GM12878 (cell line): Measurements from ENCODE around the gene ZNF618. TPM values are rescaled to one million over a fixed set of nuclear protein-coding genes. Genes with fewer than 3 reads are reported as not detected.

Experiments used
- ATAC-seq: fragments of 200-7000 bp; cut with Tn5 transposase; 3 replicates; pipeline ENCODE4 v1.9.1; 2020; ENCODE audit warnings: mild to moderate bottlenecking, moderate library complexity
- BruUV-seq: library from RNA; stranded (reverse); fragments of 400-500 nt; replicated peaks from 2 replicates; lab custom pipeline; 2021; lab: Mats Ljungman, UMichigan
- CTCF ChIA-PET: fragments of 300-600 bp; sonication (Branson Sonifier 250); formaldehyde crosslinking; extraction: SDS; loops from one replicate; lab custom pipeline; 2021; ENCODE audit warnings: inconsistent platforms; lab: Yijun Ruan, JAX
- POLR2A ChIA-PET: fragments of 350-600 bp; formaldehyde crosslinking; extraction: SDS; loops from one replicate; lab custom pipeline; 2021; ENCODE audit warnings: inconsistent platforms; lab: Charles Lee
- RAD21 ChIA-PET: fragments of 300-600 bp; sonication (Branson Sonifier 250); formaldehyde crosslinking; loops from one replicate; lab custom pipeline; 2023; ENCODE audit warnings: antibody characterized with exemption; ENCODE audit not compliant: unreplicated experiment; lab: Charles Lee
- SMC1A ChIA-PET: fragments of 300-600 bp; sonication (Branson Sonifier 250); formaldehyde crosslinking; loops from one replicate; lab custom pipeline; 2023; ENCODE audit not compliant: unreplicated experiment, uncharacterized antibody; lab: Charles Lee
- DNase-seq: peaks from one replicate; pipeline ENCODE4 v3.0.0-alpha.2; 2011; ENCODE audit warnings: low read depth, low spot score
- FAIRE-seq: peaks from 3 replicates; lab custom pipeline; 2011; peaks lifted over from hg19 to GRCh38; lab: Jason Lieb, UNC
- H2AFZ ChIP-seq: 2 replicates; pipeline ENCODE4 v1.6.0; 2011; ENCODE audit warnings: low read depth, low read length, control low read depth; ENCODE audit not compliant: control insufficient read depth
- H3K27ac ChIP-seq: 2 replicates; pipeline ENCODE4 v1.5.1; 2011; ENCODE audit warnings: control low read depth; ENCODE audit not compliant: control insufficient read depth, insufficient read depth
- H3K27me3 ChIP-seq, 2 experiments: replicated peaks in 1 of 2; 2 replicates each; pipeline versions ENCODE4 v1.6.0 to v1.6.1; 2011; ENCODE audit warnings: low read length in 1 of 2; ENCODE audit not compliant: control insufficient read depth in 2 of 2, insufficient read depth in 2 of 2
- H3K36me3 ChIP-seq, 2 experiments: 2 replicates each; pipeline ENCODE4 v1.5.1; 2011; ENCODE audit warnings: low read length in 1 of 2; ENCODE audit not compliant: control insufficient read depth in 2 of 2, insufficient read depth in 2 of 2
- H3K4me1 ChIP-seq: 2 replicates; pipeline ENCODE4 v1.6.1; 2011; ENCODE audit warnings: mild to moderate bottlenecking, low read length, moderate library complexity, mixed read lengths; ENCODE audit not compliant: control insufficient read depth, insufficient read depth
- H3K4me2 ChIP-seq: 2 replicates; pipeline ENCODE4 v1.6.0; 2011; ENCODE audit warnings: control low read depth; ENCODE audit not compliant: control insufficient read depth, insufficient read depth
- H3K4me3 ChIP-seq: fragments of 200-600 bp; sonication (generic); 2 replicates; pipeline ENCODE4 v1.5.1; 2016
- H3K79me2 ChIP-seq: 2 replicates; pipeline ENCODE4 v1.6.0; 2011; ENCODE audit warnings: low read length; ENCODE audit not compliant: control insufficient read depth, insufficient read depth
- H3K9ac ChIP-seq: 2 replicates; pipeline ENCODE4 v1.8.0; 2011; ENCODE audit warnings: low read length, control low read depth, mixed read lengths; ENCODE audit not compliant: control insufficient read depth, insufficient read depth
- H3K9me3 ChIP-seq: replicated peaks from 3 replicates; pipeline ENCODE4 v1.5.1; 2011; ENCODE audit warnings: mild to moderate bottlenecking, low read length; ENCODE audit not compliant: control insufficient read depth, insufficient read depth
- H4K20me1 ChIP-seq: 2 replicates; pipeline ENCODE4 v1.6.0; 2011; ENCODE audit not compliant: control insufficient read depth, insufficient read depth
- BCL3 ChIP-seq: IDR thresholded peaks from 2 replicates; pipeline ENCODE4 v1.6.1; 2011; ENCODE audit warnings: borderline replicate concordance, low read depth, mild to moderate bottlenecking, moderate library complexity, low read length; ENCODE audit not compliant: insufficient read depth, poor library complexity, severe bottlenecking
- BHLHE40 ChIP-seq, 2 experiments: fragments of 450-650 bp in 1 of 2; IDR thresholded peaks; 2 replicates each; pipeline ENCODE4 v1.6.1; 2011 to 2017; ENCODE audit warnings: low read depth in 2 of 2, borderline replicate concordance in 1 of 2, improper control_type of control experiment in 1 of 2, low read length in 1 of 2, mild to moderate bottlenecking in 1 of 2
- DPF2 ChIP-seq: fragments of 450-650 bp; IDR thresholded peaks from 2 replicates; pipeline ENCODE4 v1.6.1; 2017; ENCODE audit warnings: mild to moderate bottlenecking
- NFIC ChIP-seq: IDR thresholded peaks from 2 replicates; pipeline ENCODE4 v1.6.1; 2012; ENCODE audit warnings: low read depth, mild to moderate bottlenecking, inconsistent platforms, low read length, moderate library complexity
- ZBTB40 ChIP-seq: fragments of 450-650 bp; IDR thresholded peaks from 2 replicates; pipeline ENCODE4 v1.6.1; 2016; ENCODE audit warnings: mild to moderate bottlenecking, moderate library complexity, borderline replicate concordance
- WGBS: methylation state at CpG from one replicate; pipeline ENCODE4 v1.1.6; 2016; ENCODE audit warnings: low lambda C conversion rate; ENCODE audit not compliant: insufficient replicate concordance, insufficient coverage; ENCODE audit errors: missing lambda C conversion rate; 5-methylcytosine and 5-hydroxymethylcytosine counted together
- in situ Hi-C: fragments of 300-500 bp; cut with MboI; formaldehyde crosslinking; loops from 9 replicates; pipeline ENCODE4 v1.14.3; 2018; ENCODE audit warnings: mixed read lengths
- intact Hi-C: fragments of 100-400 bp; cut with micrococcal nuclease; formaldehyde crosslinking; loops from one replicate; pipeline ENCODE4 v1.14.2; 2022; ENCODE audit not compliant: unreplicated experiment
- polyA plus RNA-seq, 11 experiments: library from polyadenylated mRNA; depleted of rRNA in 4 of 11; unstranded in 6 of 11; stranded (reverse) in 5 of 11; fragments of >200 nt; fragmentation: Nextera tagmentation in 4 of 11; fragmentation: Illumina TruSeq in 1 of 11; extraction: Ambion mirVana in 4 of 11; extraction: Trizol in 1 of 11; gene quantifications; 1 replicate in 1 of 11; 2 replicates in 10 of 11; pipeline versions ENCODE4 v1.2.1 to v1.2.3, GENCODE V29; 2011 to 2016; ENCODE audit warnings: inconsistent platforms in 2 of 11, missing spikeins in 2 of 11, low read depth in 1 of 11
- total RNA-seq, 4 experiments: library from RNA; depleted of rRNA in 3 of 4; stranded (reverse); fragments of >200 nt in 3 of 4; fragmentation: Illumina TruSeq in 1 of 4; extraction: Trizol in 1 of 4; gene quantifications; 2 replicates each; pipeline versions ENCODE4 v1.2.1 to v1.2.3, GENCODE V29; 2013 to 2021

ZNF618 gene
- total and polyA plus RNA-seq, 10 of the 15 experiments (the other 5 are each of a cell fraction or from before 2014, with no cell fraction given): 0.01 to 0.24 (median 0.06) TPM; not detected in 2

GRCh38 chr9:114049441-114050225 is 173.5 kb downstream of the ZNF618 start (continued):
- TF ChIP-seq BCL3 (no peak), NFIC (no peak), DPF2 (no peak)

GRCh38 chr9:114050226-114050568 is 174.1 kb downstream of the ZNF618 start:
- SMC1A ChIA-PET: no interaction called here
- H2AFZ ChIP-seq: no peak overlapping the region
- no peak for TF ChIP-seq ZBTB40
- TF ChIP-seq BHLHE40 (IDR thresholded peaks at IDR 0.05; ENCODE audit: borderline replicate concordance in 1 of 2, low read depth in 2 of 2, low read length in 1 of 2): peak in 1 of 2 experiments; percentile 23; a peak in 1 of 4 replicates
- DNase-seq (no peak), FAIRE-seq (no peak), ATAC-seq (no peak)
- H3K9me3 ChIP-seq: no peaks in the 10 kb centered on the region
- H3K79me2 ChIP-seq: no peaks in the 10 kb centered on the region
- intact Hi-C loops: no loop called here
- WGBS: 18% methylated on average over 11 of the region's 11 CpGs
- no peaks in the 10 kb centered on the region for H3K36me3 ChIP-seq
- in situ Hi-C loops: no loop called here
- H4K20me1 ChIP-seq: no peaks in the 10 kb centered on the region
- CTCF ChIA-PET: no interaction called here
- POLR2A ChIA-PET: no interaction called here
- no peak overlapping the region for H3K4me2 ChIP-seq
- no peak overlapping the region for H3K9ac ChIP-seq
- BruUV-seq: no TSS peak
- H3K4me3 ChIP-seq: no peak overlapping the region
- H3K27ac ChIP-seq: no peak overlapping the region
- RAD21 ChIA-PET: no interaction called here
- peaks cover 0 to 4% of the 10 kb centered on the region in 2 experiments; a peak in 1 of 4 replicates for H3K27me3 ChIP-seq
- H3K4me1 ChIP-seq: no peaks in the 10 kb centered on the region
